Smooth muscle cell (in vitro differentiated cells): ENCODE data around the gene BCL2L1. TPM values are rescaled to one million over a fixed set of nuclear protein-coding genes. Genes with fewer than 3 reads are reported as not detected.

Source experiments
- DNase-seq: peaks from one replicate; lab custom pipeline; 2025; ENCODE audit not compliant: unreplicated experiment; lab: John Stamatoyannopoulos, UW
- H2AFZ ChIP-seq: fragments of 200-600 bp; sonication (generic); 2 replicates; pipeline ENCODE4 v1.6.0; 2016; ENCODE audit warnings: antibody characterized with exemption, low read depth, mild to moderate bottlenecking
- H3F3A ChIP-seq: fragments of 200-600 bp; sonication (generic); 2 replicates; pipeline ENCODE4 v1.6.0; 2017; ENCODE audit warnings: antibody characterized with exemption, low read depth
- H3K27ac ChIP-seq: fragments of 200-600 bp; sonication (generic); 2 replicates; pipeline ENCODE4 v1.5.1; 2016; ENCODE audit warnings: low read depth, mild to moderate bottlenecking
- H3K27me3 ChIP-seq: fragments of 200-600 bp; sonication (generic); 2 replicates; pipeline ENCODE4 v1.6.1; 2016; ENCODE audit warnings: low read depth, mild to moderate bottlenecking
- H3K36me3 ChIP-seq: fragments of 200-600 bp; sonication (generic); 2 replicates; pipeline ENCODE4 v1.5.1; 2016; ENCODE audit warnings: low read depth
- H3K4me1 ChIP-seq: fragments of 200-600 bp; sonication (generic); 2 replicates; pipeline ENCODE4 v1.5.1; 2016; ENCODE audit warnings: low read depth
- H3K4me2 ChIP-seq: fragments of 200-600 bp; sonication (generic); 2 replicates; pipeline ENCODE4 v1.6.0; 2016; ENCODE audit warnings: mild to moderate bottlenecking
- H3K4me3 ChIP-seq: fragments of 200-600 bp; sonication (generic); 2 replicates; pipeline ENCODE4 v1.5.1; 2016; ENCODE audit warnings: mild to moderate bottlenecking
- H3K79me2 ChIP-seq: fragments of 200-600 bp; sonication (generic); 2 replicates; pipeline ENCODE4 v1.6.0; 2016; ENCODE audit warnings: low read depth, mild to moderate bottlenecking
- H3K9ac ChIP-seq: fragments of 200-600 bp; sonication (generic); 2 replicates; pipeline ENCODE4 v1.6.0; 2016; ENCODE audit warnings: low read depth
- H3K9me3 ChIP-seq: fragments of 200-600 bp; sonication (generic); replicated peaks from 2 replicates; pipeline ENCODE4 v1.5.1; 2016; ENCODE audit warnings: low read depth
- H4K20me1 ChIP-seq: fragments of 200-600 bp; sonication (generic); 2 replicates; pipeline ENCODE4 v1.6.0; 2016; ENCODE audit warnings: low read depth
- WGBS: methylation state at CpG from one replicate; pipeline ENCODE4 v1.1.7; 2016; ENCODE audit warnings: low lambda C conversion rate; 5-methylcytosine and 5-hydroxymethylcytosine counted together
- polyA plus RNA-seq: library from polyadenylated mRNA; unstranded; fragments of >200 nt; fragmentation: Nextera tagmentation; extraction: Ambion mirVana; gene quantifications from 2 replicates; pipeline ENCODE4 v1.2.1, GENCODE V29; 2016
- total RNA-seq: library from RNA; depleted of rRNA; stranded (reverse); fragments of >200 nt; gene quantifications from 2 replicates; pipeline ENCODE4 v1.2.3, GENCODE V29; 2014
- TF ChIP-seq, protein P1 (sequence below): fragments of 200-600 bp; sonication (generic); IDR thresholded peaks from 2 replicates; pipeline ENCODE4 v1.5.1; 2017; ENCODE audit warnings: borderline replicate concordance, mild to moderate bottlenecking, antibody characterized with exemption; ENCODE audit not compliant: insufficient read depth, poor library complexity, severe bottlenecking

Gene BCL2L1
- total and polyA plus RNA-seq, 2 experiments from 2014 or later: 24.8 to 47.0 TPM

- H2AFZ ChIP-seq: no peak overlapping the region
- H4K20me1 ChIP-seq: no peaks in the 10 kb centered on the region
- no peaks in the 10 kb centered on the region for H3K27me3 ChIP-seq
- peak overlapping the region; percentile 75 for H3K27ac ChIP-seq
- peaks cover 57% of the 10 kb centered on the region for H3K79me2 ChIP-seq
- H3K4me3 ChIP-seq: no peak overlapping the region
- no peaks in the 10 kb centered on the region for H3K36me3 ChIP-seq
- no peak for DNase-seq
- no peak overlapping the region for H3K4me2 ChIP-seq
- WGBS: 76% methylated on average over 11 of the region's 11 CpGs
- TF ChIP-seq, protein P1, sequence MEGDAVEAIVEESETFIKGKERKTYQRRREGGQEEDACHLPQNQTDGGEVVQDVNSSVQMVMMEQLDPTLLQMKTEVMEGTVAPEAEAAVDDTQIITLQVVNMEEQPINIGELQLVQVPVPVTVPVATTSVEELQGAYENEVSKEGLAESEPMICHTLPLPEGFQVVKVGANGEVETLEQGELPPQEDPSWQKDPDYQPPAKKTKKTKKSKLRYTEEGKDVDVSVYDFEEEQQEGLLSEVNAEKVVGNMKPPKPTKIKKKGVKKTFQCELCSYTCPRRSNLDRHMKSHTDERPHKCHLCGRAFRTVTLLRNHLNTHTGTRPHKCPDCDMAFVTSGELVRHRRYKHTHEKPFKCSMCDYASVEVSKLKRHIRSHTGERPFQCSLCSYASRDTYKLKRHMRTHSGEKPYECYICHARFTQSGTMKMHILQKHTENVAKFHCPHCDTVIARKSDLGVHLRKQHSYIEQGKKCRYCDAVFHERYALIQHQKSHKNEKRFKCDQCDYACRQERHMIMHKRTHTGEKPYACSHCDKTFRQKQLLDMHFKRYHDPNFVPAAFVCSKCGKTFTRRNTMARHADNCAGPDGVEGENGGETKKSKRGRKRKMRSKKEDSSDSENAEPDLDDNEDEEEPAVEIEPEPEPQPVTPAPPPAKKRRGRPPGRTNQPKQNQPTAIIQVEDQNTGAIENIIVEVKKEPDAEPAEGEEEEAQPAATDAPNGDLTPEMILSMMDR: no peak
- H3K4me1 ChIP-seq: no peaks in the 10 kb centered on the region
- H3F3A ChIP-seq: peaks cover 6% of the 10 kb centered on the region
- H3K9me3 ChIP-seq: no peaks in the 10 kb centered on the region
- peak overlapping the region; percentile 52 for H3K9ac ChIP-seq
Observed at GRCh38 chr20:31704225-31705119, 18.2 kb downstream of the BCL2L1 start.

DNA sequence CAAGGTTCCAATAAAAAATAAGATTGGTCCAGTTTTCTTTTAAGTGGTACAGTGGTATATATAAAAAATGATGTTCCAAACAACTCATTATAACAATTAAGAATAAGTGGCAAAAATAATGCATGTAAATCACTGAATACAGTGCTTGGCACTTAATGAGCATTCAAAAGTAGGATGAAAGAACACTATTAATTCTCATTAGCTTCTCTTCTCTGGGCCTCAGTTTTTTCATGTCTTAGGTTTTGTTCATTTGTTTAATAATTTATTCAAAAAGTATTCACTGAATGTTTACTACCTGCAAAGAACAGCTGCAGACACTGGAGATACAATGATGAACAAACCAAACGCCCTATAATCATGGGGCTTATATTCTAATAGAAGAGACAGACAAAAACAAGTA lies 21.1 kb downstream of the BCL2L1 start:
- Histone ChIP-seq H3K4me2 (no peak overlapping the region), H3K9me3 (no peaks in the 10 kb centered on the region), H3F3A (peaks cover 16% of the 10 kb centered on the region), H2AFZ (no peak overlapping the region), H3K27me3 (no peaks in the 10 kb centered on the region), H3K79me2 (peaks cover 45% of the 10 kb centered on the region), H3K4me3 (no peak overlapping the region), H3K9ac (no peak overlapping the region), H4K20me1 (no peaks in the 10 kb centered on the region), H3K4me1 (peaks cover 4% of the 10 kb centered on the region), H3K27ac (peak overlapping the region; percentile 28), H3K36me3 (no peaks in the 10 kb centered on the region)
- whole genome bisulfite sequencing: 93% methylated on average over 1 of the region's 1 CpG
- no peak for DNase-seq
- TF ChIP-seq, protein P1: no peak

DNA sequence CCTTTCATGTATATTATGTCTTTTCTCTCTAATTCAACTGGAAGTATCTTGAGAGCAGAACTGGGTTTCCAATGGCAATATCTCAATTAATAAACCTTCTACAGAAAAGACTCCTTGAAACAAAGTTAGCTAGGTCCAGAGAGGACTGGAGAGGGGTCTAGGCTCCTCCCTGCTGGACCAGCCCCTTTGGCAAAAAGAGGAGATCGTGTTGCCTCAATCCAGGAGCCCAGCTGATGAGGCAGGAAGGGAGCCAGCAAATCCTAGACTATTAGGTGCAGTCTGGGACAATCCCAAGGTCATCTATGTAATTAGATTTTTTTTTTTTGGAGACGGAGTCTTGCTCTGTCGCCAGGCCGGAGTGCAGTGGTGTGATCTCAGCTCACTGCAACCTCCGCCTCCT lies 21.9 kb downstream of the BCL2L1 start:
- H3K4me2 ChIP-seq: no peak overlapping the region
- H3K79me2 ChIP-seq: peaks cover 47% of the 10 kb centered on the region
- H3K27ac ChIP-seq: peak overlapping the region; percentile 96
- H3K4me3 ChIP-seq: no peak overlapping the region
- H4K20me1 ChIP-seq: no peaks in the 10 kb centered on the region
- H2AFZ ChIP-seq: no peak overlapping the region
- DNase-seq: no peak
- H3K4me1 ChIP-seq: peaks cover 4% of the 10 kb centered on the region
- H3K9me3 ChIP-seq: no peaks in the 10 kb centered on the region
- no peak overlapping the region for H3K9ac ChIP-seq
- peaks cover 16% of the 10 kb centered on the region for H3F3A ChIP-seq
- H3K36me3 ChIP-seq: no peaks in the 10 kb centered on the region
- 94% methylated on average over 5 of the region's 5 CpGs for WGBS
- H3K27me3 ChIP-seq: no peaks in the 10 kb centered on the region
- TF ChIP-seq, protein P1: no peak
